A549 (cell line): ENCODE data around the gene PIAS4. TPM values are rescaled to one million over a fixed set of nuclear protein-coding genes. Genes with fewer than 3 reads are reported as not detected.
A peak's percentile ranks its signal among the peaks of the same experiment; 100 is the strongest.

Source experiments
- ATAC-seq, 2 experiments: fragments of 200-7000 bp in 1 of 2; fragments of >200 bp in 1 of 2; cut with Nextera tagmentation in 1 of 2; cut with Tn5 transposase in 1 of 2; 3 replicates each; pipeline versions ENCODE4 v1.8.0 to v1.9.1; 2018 to 2020; ENCODE audit warnings: mild to moderate bottlenecking in 1 of 2, moderate library complexity in 1 of 2
- CTCF ChIA-PET: fragments of 300-600 bp; sonication (Branson Sonifier 250); formaldehyde crosslinking; extraction: SDS; loops from one replicate; lab custom pipeline; 2021; ENCODE audit warnings: antibody characterized with exemption, inconsistent platforms; lab: Yijun Ruan, JAX
- POLR2A ChIA-PET: fragments of 350-600 bp; formaldehyde crosslinking; extraction: SDS; loops from one replicate; lab custom pipeline; 2021; ENCODE audit warnings: antibody characterized with exemption, inconsistent platforms; lab: Yijun Ruan, JAX
- DNase-seq, 2 experiments: peaks; one replicate each; pipeline versions ENCODE4 v3.0.0 to v3.0.0-alpha.2; 2011 to 2016; ENCODE audit warnings: low read depth in 1 of 2, low spot score in 1 of 2
- FAIRE-seq: peaks from 2 replicates; lab custom pipeline; 2011; peaks lifted over from hg19 to GRCh38; lab: Jason Lieb, UNC
- H3K27ac ChIP-seq, 2 experiments: fragments of >200 bp; sonication (Bioruptor Twin); formaldehyde crosslinking; 3 replicates each; pipeline ENCODE4 v1.5.1; 2016 to 2017
- H3K4me1 ChIP-seq: fragments of >200 bp; sonication (Bioruptor Twin); formaldehyde crosslinking; 3 replicates; pipeline ENCODE4 v1.6.1; 2016
- H3K4me2 ChIP-seq: fragments of >200 bp; sonication (Bioruptor Twin); formaldehyde crosslinking; 3 replicates; pipeline ENCODE4 v1.6.1; 2016
- H3K4me3 ChIP-seq: fragments of >200 bp; sonication (Bioruptor Twin); formaldehyde crosslinking; 3 replicates; pipeline ENCODE4 v1.5.1; 2016
- H3K9me3 ChIP-seq: fragments of >200 bp; sonication (Bioruptor Twin); formaldehyde crosslinking; 3 replicates; pipeline ENCODE4 v1.6.1; 2016
- BHLHE40 ChIP-seq: IDR thresholded peaks from 2 replicates; pipeline ENCODE4 v1.6.1; 2012; ENCODE audit warnings: low read depth, low read length, inconsistent platforms
- CBX2 ChIP-seq: fragments of 200-600 bp; sonication (generic); IDR thresholded peaks from 2 replicates; pipeline ENCODE4 v1.6.1; 2016; ENCODE audit warnings: low read depth, mild to moderate bottlenecking, borderline replicate concordance
- CEBPB ChIP-seq, 2 experiments: fragments of >200 bp in 1 of 2; sonication (Bioruptor Twin) in 1 of 2; formaldehyde crosslinking in 1 of 2; IDR thresholded peaks; 2 replicates each; pipeline ENCODE4 v1.6.1; 2012 to 2016
- CHD2 ChIP-seq: fragments of 150-350 bp; IDR thresholded peaks from 2 replicates; pipeline ENCODE4 v1.6.1; 2014; ENCODE audit warnings: low read length; ENCODE audit not compliant: partially characterized antibody
- CHD4 ChIP-seq: fragments of 200-600 bp; sonication (generic); IDR thresholded peaks from 2 replicates; pipeline ENCODE4 v1.6.1; 2016; ENCODE audit warnings: antibody characterized with exemption, mild to moderate bottlenecking, borderline replicate concordance
- ESRRA ChIP-seq: fragments of 150-350 bp; IDR thresholded peaks from 2 replicates; pipeline ENCODE4 v1.6.1; 2014; ENCODE audit warnings: mild to moderate bottlenecking, low read length, borderline replicate concordance
- FOSL2 ChIP-seq, 2 experiments: fragments of 450-650 bp in 1 of 2; fragments of >200 bp in 1 of 2; sonication (Bioruptor Twin) in 1 of 2; formaldehyde crosslinking; IDR thresholded peaks; 2 replicates each; pipeline versions ENCODE4 v1.5.0 to v1.6.1; 2016 to 2020; ENCODE audit warnings: mild to moderate bottlenecking in 1 of 2, moderate library complexity in 1 of 2
- HEYL ChIP-seq: fragments of 250-450 bp; sonication (Bioruptor Pico); IDR thresholded peaks from 2 replicates; pipeline ENCODE4 v1.8.0; 2021; ENCODE audit warnings: mild to moderate bottlenecking, moderate library complexity
- MAFK ChIP-seq: fragments of 450-650 bp; IDR thresholded peaks from 2 replicates; pipeline ENCODE4 v1.6.1; 2014; ENCODE audit not compliant: partially characterized antibody
- PBX3 ChIP-seq: IDR thresholded peaks from 2 replicates; pipeline ENCODE4 v1.6.1; 2012
- PHF8 ChIP-seq: fragments of 200-600 bp; sonication (generic); IDR thresholded peaks from 2 replicates; pipeline ENCODE4 v1.6.1; 2016; ENCODE audit warnings: low read depth, mild to moderate bottlenecking, antibody characterized with exemption, moderate library complexity, borderline replicate concordance
- POLR2AphosphoS2 ChIP-seq: conservative IDR thresholded peaks from 2 replicates; pipeline ENCODE4 v1.6.1; 2012; ENCODE audit warnings: low read length, improper control_type of control experiment, inconsistent platforms
- RAD21 ChIP-seq, 2 experiments: fragments of >200 bp in 1 of 2; sonication (Bioruptor Twin) in 1 of 2; formaldehyde crosslinking in 1 of 2; IDR thresholded peaks in 1 of 2; conservative IDR thresholded peaks in 1 of 2; 2 replicates in 1 of 2; 3 replicates in 1 of 2; pipeline ENCODE4 v1.6.1; 2012 to 2018; ENCODE audit warnings: inconsistent platforms in 1 of 2
- RCOR1 ChIP-seq: fragments of 150-350 bp; IDR thresholded peaks from 2 replicates; pipeline ENCODE4 v1.6.1; 2014; ENCODE audit warnings: antibody characterized with exemption, low read length, low read depth
- TFCP2L1 ChIP-seq: fragments of 250-450 bp; sonication (Bioruptor Pico); IDR thresholded peaks from 2 replicates; pipeline ENCODE4 v1.5.0; 2021; ENCODE audit warnings: mild to moderate bottlenecking
- TP53 ChIP-seq: fragments of 250-450 bp; sonication (Bioruptor Pico); IDR thresholded peaks from 2 replicates; pipeline ENCODE4 v1.5.0; 2021; ENCODE audit warnings: mild to moderate bottlenecking, moderate library complexity
- ZC3H11A ChIP-seq: fragments of 450-650 bp; IDR thresholded peaks from 2 replicates; pipeline ENCODE4 v1.6.1; 2014; ENCODE audit warnings: antibody characterized with exemption, mild to moderate bottlenecking
- ZFP36 ChIP-seq: fragments of 450-650 bp; IDR thresholded peaks from 2 replicates; pipeline ENCODE4 v1.6.1; 2014; ENCODE audit warnings: borderline replicate concordance; ENCODE audit not compliant: partially characterized antibody
- WGBS: methylation state at CpG from one replicate; pipeline ENCODE4 v1.1.6; 2017; ENCODE audit errors: missing lambda C conversion rate; 5-methylcytosine and 5-hydroxymethylcytosine counted together
- polyA plus RNA-seq, 4 experiments: library from polyadenylated mRNA; depleted of rRNA in 3 of 4; stranded (reverse); fragments of >200 nt; fragmentation: RNase III in 1 of 4; extraction: RNeasy Plus Mini Kit Qiagen cat#74134 plus additional on column Dnase treatment in 1 of 4; gene quantifications; 2 replicates in 3 of 4; 3 replicates in 1 of 4; pipeline ENCODE4 v1.2.3, GENCODE V29; 2011 to 2017
- TF ChIP-seq, protein P1 (sequence below): fragments of 250-450 bp; sonication (Bioruptor Pico); IDR thresholded peaks from 2 replicates; pipeline ENCODE4 v1.5.0; 2021; ENCODE audit warnings: mild to moderate bottlenecking, moderate library complexity, borderline replicate concordance
- TF ChIP-seq, protein P2 (sequence below): fragments of >200 bp; sonication (Bioruptor Twin); formaldehyde crosslinking; IDR thresholded peaks from 3 replicates; pipeline ENCODE4 v1.5.1; 2016
- TF ChIP-seq, protein P3 (sequence below): fragments of 450-650 bp; IDR thresholded peaks from 2 replicates; pipeline ENCODE4 v1.6.1; 2014; ENCODE audit warnings: antibody characterized with exemption
- TF ChIP-seq, protein P4 (sequence below): fragments of 250-450 bp; sonication (Bioruptor Pico); IDR thresholded peaks from 2 replicates; pipeline ENCODE4 v1.5.0; 2020; ENCODE audit warnings: low read depth, mild to moderate bottlenecking, moderate library complexity

The PIAS4 gene
- polyA plus RNA-seq, 2 of the 4 experiments (the other 2 are of a cell fraction) = 5.2 to 12.8 TPM

- no peaks in the 10 kb centered on the region for H3K9me3 ChIP-seq
- peak overlapping the region; percentile 43 for H3K4me3 ChIP-seq
- TF ChIP-seq FOSL2 (IDR thresholded peaks at IDR 0.05) = no peak
- no peak for TF ChIP-seq FOSL2 (CRISPR knock-in tag; IDR thresholded peaks at IDR 0.05)
- TF ChIP-seq PHF8 = no peak
- no peak for TF ChIP-seq ZC3H11A
- peak in 1 of 2 experiments; percentile 51; a peak in 2 of 4 replicates for TF ChIP-seq CEBPB (IDR thresholded peaks at IDR 0.05)
- TF ChIP-seq PBX3 = no peak
- TF ChIP-seq, all 56 proteins: peak for 1
- ATAC-seq (peak in 1 of 2 experiments; percentile 27; a peak in 3 of 6 replicates), DNase-seq (peak in 1 of 2 experiments; percentile 67), FAIRE-seq (no peak)
- 8% methylated on average over 6 of the region's 23 CpGs for WGBS
- ChIA-PET POLR2A (no interaction called here), CTCF (interaction anchor here (0.6 kb wide), 1 partner anchor 79 kb away, joined by 4 read pairs; no protein-coding TSS in a partner anchor)
- Histone ChIP-seq H3K4me1 (peaks cover 62% of the 10 kb centered on the region), H3K4me2 (peak overlapping the region; percentile 90), H3K27ac (peak overlapping the region; percentile 93 to 96)
These were observed 53.7 kb downstream of the PIAS4 start for GRCh38 chr19:4061178-4061682.

- Histone ChIP-seq H3K9me3 (no peaks in the 10 kb centered on the region), H3K4me3 (peak overlapping the region; percentile 43), H3K4me1 (peaks cover 62% of the 10 kb centered on the region), H3K4me2 (peak overlapping the region; percentile 90), H3K27ac (peak overlapping the region; percentile 93 to 96)
- CTCF ChIA-PET = interaction anchor here (0.9 to 1.5 kb wide), 2 partner anchors 78 to 142 kb away, joined by 3 to 4 read pairs; no protein-coding TSS in a partner anchor
- POLR2A ChIA-PET = no interaction called here
- FAIRE-seq = no peak
- ATAC-seq = no peak
- no peak for TF ChIP-seq CBX2
- TF ChIP-seq RCOR1 = 0 out of 2 replicates have a peak, but pooled peaks have one; percentile 26
- no peak for TF ChIP-seq CHD2
- TF ChIP-seq, protein P1, sequence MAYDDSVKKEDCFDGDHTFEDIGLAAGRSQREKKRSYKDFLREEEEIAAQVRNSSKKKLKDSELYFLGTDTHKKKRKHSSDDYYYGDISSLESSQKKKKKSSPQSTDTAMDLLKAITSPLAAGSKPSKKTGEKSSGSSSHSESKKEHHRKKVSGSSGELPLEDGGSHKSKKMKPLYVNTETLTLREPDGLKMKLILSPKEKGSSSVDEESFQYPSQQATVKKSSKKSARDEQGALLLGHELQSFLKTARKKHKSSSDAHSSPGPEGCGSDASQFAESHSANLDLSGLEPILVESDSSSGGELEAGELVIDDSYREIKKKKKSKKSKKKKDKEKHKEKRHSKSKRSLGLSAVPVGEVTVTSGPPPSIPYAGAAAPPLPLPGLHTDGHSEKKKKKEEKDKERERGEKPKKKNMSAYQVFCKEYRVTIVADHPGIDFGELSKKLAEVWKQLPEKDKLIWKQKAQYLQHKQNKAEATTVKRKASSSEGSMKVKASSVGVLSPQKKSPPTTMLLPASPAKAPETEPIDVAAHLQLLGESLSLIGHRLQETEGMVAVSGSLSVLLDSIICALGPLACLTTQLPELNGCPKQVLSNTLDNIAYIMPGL (CRISPR knock-in tag) = no peak
- TF ChIP-seq, protein P2, sequence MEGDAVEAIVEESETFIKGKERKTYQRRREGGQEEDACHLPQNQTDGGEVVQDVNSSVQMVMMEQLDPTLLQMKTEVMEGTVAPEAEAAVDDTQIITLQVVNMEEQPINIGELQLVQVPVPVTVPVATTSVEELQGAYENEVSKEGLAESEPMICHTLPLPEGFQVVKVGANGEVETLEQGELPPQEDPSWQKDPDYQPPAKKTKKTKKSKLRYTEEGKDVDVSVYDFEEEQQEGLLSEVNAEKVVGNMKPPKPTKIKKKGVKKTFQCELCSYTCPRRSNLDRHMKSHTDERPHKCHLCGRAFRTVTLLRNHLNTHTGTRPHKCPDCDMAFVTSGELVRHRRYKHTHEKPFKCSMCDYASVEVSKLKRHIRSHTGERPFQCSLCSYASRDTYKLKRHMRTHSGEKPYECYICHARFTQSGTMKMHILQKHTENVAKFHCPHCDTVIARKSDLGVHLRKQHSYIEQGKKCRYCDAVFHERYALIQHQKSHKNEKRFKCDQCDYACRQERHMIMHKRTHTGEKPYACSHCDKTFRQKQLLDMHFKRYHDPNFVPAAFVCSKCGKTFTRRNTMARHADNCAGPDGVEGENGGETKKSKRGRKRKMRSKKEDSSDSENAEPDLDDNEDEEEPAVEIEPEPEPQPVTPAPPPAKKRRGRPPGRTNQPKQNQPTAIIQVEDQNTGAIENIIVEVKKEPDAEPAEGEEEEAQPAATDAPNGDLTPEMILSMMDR = no peak
- 0 out of 2 replicates have a peak, but pooled peaks have one; percentile 56 for TF ChIP-seq CHD4
- no peak for TF ChIP-seq RAD21 (conservative IDR thresholded peaks at IDR 0.05 in 1 of 2, IDR thresholded peaks at IDR 0.05 in 1 of 2)
- TF ChIP-seq MAFK = no peak
- TF ChIP-seq, protein P3, sequence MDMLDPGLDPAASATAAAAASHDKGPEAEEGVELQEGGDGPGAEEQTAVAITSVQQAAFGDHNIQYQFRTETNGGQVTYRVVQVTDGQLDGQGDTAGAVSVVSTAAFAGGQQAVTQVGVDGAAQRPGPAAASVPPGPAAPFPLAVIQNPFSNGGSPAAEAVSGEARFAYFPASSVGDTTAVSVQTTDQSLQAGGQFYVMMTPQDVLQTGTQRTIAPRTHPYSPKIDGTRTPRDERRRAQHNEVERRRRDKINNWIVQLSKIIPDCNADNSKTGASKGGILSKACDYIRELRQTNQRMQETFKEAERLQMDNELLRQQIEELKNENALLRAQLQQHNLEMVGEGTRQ = no peak
- no peak for TF ChIP-seq POLR2AphosphoS2
- TF ChIP-seq BHLHE40 = no peak
- TF ChIP-seq, protein P4, sequence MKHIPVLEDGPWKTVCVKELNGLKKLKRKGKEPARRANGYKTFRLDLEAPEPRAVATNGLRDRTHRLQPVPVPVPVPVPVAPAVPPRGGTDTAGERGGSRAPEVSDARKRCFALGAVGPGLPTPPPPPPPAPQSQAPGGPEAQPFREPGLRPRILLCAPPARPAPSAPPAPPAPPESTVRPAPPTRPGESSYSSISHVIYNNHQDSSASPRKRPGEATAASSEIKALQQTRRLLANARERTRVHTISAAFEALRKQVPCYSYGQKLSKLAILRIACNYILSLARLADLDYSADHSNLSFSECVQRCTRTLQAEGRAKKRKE (CRISPR knock-in tag) = no peak
- no peak for TF ChIP-seq PBX3
- no peak for TF ChIP-seq ESRRA
- no peak for TF ChIP-seq HEYL
- no peak for TF ChIP-seq TP53 (CRISPR knock-in tag)
- peak; percentile 66 for TF ChIP-seq ZFP36
- no peak for TF ChIP-seq TFCP2L1 (CRISPR knock-in tag)
- DNase-seq = no peak
- WGBS = 66% methylated on average over 7 of the region's 29 CpGs
These were observed 54.3 kb downstream of the PIAS4 start for GRCh38 chr19:4061683-4062418.
